HepG2 (cell line): Measurements from ENCODE around the gene RPL38.

ENCODE experiments used
- CTCF ChIP-seq: sonication (generic); formaldehyde crosslinking; IDR thresholded peaks from 2 replicates; pipeline ENCODE4 v1.5.0; 2020; ENCODE audit warnings: mild to moderate bottlenecking, missing genetic modification reagents, moderate library complexity
- PHF20 ChIP-seq: sonication (generic); formaldehyde crosslinking; IDR thresholded peaks from 2 replicates; pipeline ENCODE4 v1.5.0; 2020; ENCODE audit warnings: mild to moderate bottlenecking, missing genetic modification reagents
- POLR2AphosphoS5 ChIP-seq: IDR thresholded peaks from 2 replicates; pipeline ENCODE4 v1.6.1; 2012; ENCODE audit warnings: low read depth, low read length
- RAD21 ChIP-seq: fragments of 450-650 bp; formaldehyde crosslinking; IDR thresholded peaks from 2 replicates; pipeline ENCODE4 v1.5.0; 2020; ENCODE audit warnings: mild to moderate bottlenecking
- SP1 ChIP-seq, 2 experiments: fragments of 450-650 bp in 1 of 2; sonication (generic) in 1 of 2; formaldehyde crosslinking in 1 of 2; IDR thresholded peaks; 2 replicates each; pipeline versions ENCODE4 v1.4.0 to v1.6.1; 2016 to 2020; ENCODE audit warnings: missing genetic modification reagents in 1 of 2
- TAF1 ChIP-seq: sonication (generic); formaldehyde crosslinking; IDR thresholded peaks from 2 replicates; pipeline ENCODE4 v1.4.0; 2020; ENCODE audit warnings: missing genetic modification reagents
- TCF7L2 ChIP-seq: IDR thresholded peaks from 2 replicates; pipeline ENCODE4 v1.6.1; 2011; ENCODE audit warnings: mild to moderate bottlenecking, low read depth, low read length, moderate library complexity
- ZBTB33 ChIP-seq: sonication (generic); formaldehyde crosslinking; IDR thresholded peaks from 2 replicates; pipeline ENCODE4 v1.4.0; 2020; ENCODE audit warnings: missing genetic modification reagents
- ZFX ChIP-seq: sonication (generic); formaldehyde crosslinking; IDR thresholded peaks from 2 replicates; pipeline ENCODE4 v1.4.0; 2020; ENCODE audit warnings: mild to moderate bottlenecking, low read depth, missing genetic modification reagents, moderate library complexity
- ZNF138 ChIP-seq: sonication (generic); formaldehyde crosslinking; IDR thresholded peaks from 2 replicates; pipeline ENCODE4 v1.5.0; 2020; ENCODE audit warnings: mild to moderate bottlenecking, low read depth, missing genetic modification reagents
- ZNF180 ChIP-seq: sonication (generic); formaldehyde crosslinking; IDR thresholded peaks from 2 replicates; pipeline ENCODE4 v1.4.0; 2020; ENCODE audit warnings: low read depth, missing genetic modification reagents, borderline replicate concordance

- TF ChIP-seq CTCF (CRISPR knock-in tag) (no peak), TCF7L2 (no peak), PHF20 (CRISPR knock-in tag) (no peak), SP1 (IDR thresholded peaks at IDR 0.05) (no peak), SP1 (CRISPR knock-in tag; IDR thresholded peaks at IDR 0.05) (no peak), ZNF138 (no peak), RAD21 (CRISPR knock-in tag) (no peak), ZFX (CRISPR knock-in tag) (no peak), TAF1 (CRISPR knock-in tag) (no peak), ZBTB33 (CRISPR knock-in tag) (no peak), ZNF180 (CRISPR knock-in tag) (no peak), POLR2AphosphoS5 (no peak)
Observed at GRCh38 chr17:74253036-74253435, 49.6 kb downstream of the RPL38 start.
